NT2/D1 (cell line): ENCODE results near the gene MLH3.
A peak's percentile ranks its signal among the peaks of the same experiment; 100 is the strongest.

ENCODE experiments used
- DNase-seq: peaks from one replicate; pipeline ENCODE4 v3.0.0-alpha.2; 2011; ENCODE audit warnings: low read depth, low spot score
- H3K27me3 ChIP-seq: 2 replicates; pipeline ENCODE4 v1.6.0; 2011; ENCODE audit warnings: mild to moderate bottlenecking; ENCODE audit not compliant: insufficient read length, insufficient read depth
- H3K36me3 ChIP-seq: 2 replicates; pipeline ENCODE4 v1.6.1; 2011; ENCODE audit warnings: mild to moderate bottlenecking, low read length, mixed read lengths; ENCODE audit not compliant: insufficient read depth, insufficient read length
- H3K4me1 ChIP-seq: 2 replicates; pipeline ENCODE4 v1.5.1; 2011; ENCODE audit not compliant: insufficient read depth, insufficient read length
- H3K4me3 ChIP-seq: 2 replicates; pipeline ENCODE4 v1.5.1; 2011; ENCODE audit warnings: low read depth; ENCODE audit not compliant: insufficient read length
- H3K9ac ChIP-seq: 2 replicates; pipeline ENCODE4 v1.6.0; 2011; ENCODE audit warnings: low read depth; ENCODE audit not compliant: insufficient read length
- H3K9me3 ChIP-seq: 2 replicates; pipeline ENCODE4 v1.5.1; 2011; ENCODE audit warnings: mild to moderate bottlenecking, low read length; ENCODE audit not compliant: insufficient read depth
- SUZ12 ChIP-seq: IDR thresholded peaks from 2 replicates; pipeline ENCODE4 v1.6.1; 2011; ENCODE audit not compliant: insufficient read length, insufficient read depth; ENCODE audit errors: extremely low read depth
- YY1 ChIP-seq: IDR thresholded peaks from 2 replicates; pipeline ENCODE4 v1.6.1; 2011; ENCODE audit not compliant: insufficient read length, insufficient read depth
- ZNF274 ChIP-seq: IDR thresholded peaks from 2 replicates; pipeline ENCODE4 v1.6.1; 2011; ENCODE audit warnings: mild to moderate bottlenecking, low read depth, low read length

MLH3 gene

GRCh38 chr14:75091251-75091650, 40.0 kb upstream of the MLH3 start:
- Histone ChIP-seq H3K36me3 (peaks cover 68% of the 10 kb centered on the region), H3K9me3 (no peaks in the 10 kb centered on the region)
- TF ChIP-seq ZNF274 = no peak
- no peak for TF ChIP-seq YY1
- TF ChIP-seq SUZ12 = no peak

GRCh38 chr14:75090353-75090752, 39.1 kb upstream of the MLH3 start:
- TF ChIP-seq YY1 = no peak
- TF ChIP-seq ZNF274 = no peak
- TF ChIP-seq SUZ12 = no peak
- Histone ChIP-seq H3K36me3 (peaks cover 66% of the 10 kb centered on the region), H3K27me3 (no peaks in the 10 kb centered on the region), H3K9me3 (no peaks in the 10 kb centered on the region), H3K9ac (no peak overlapping the region), H3K4me1 (no peaks in the 10 kb centered on the region), H3K4me3 (no peak overlapping the region)
- no peak for DNase-seq

More at GRCh38 chr14:75091251-75091650, 40.0 kb upstream of the MLH3 start:
- Histone ChIP-seq H3K4me1 (no peaks in the 10 kb centered on the region), H3K4me3 (no peak overlapping the region), H3K9ac (no peak overlapping the region), H3K27me3 (no peaks in the 10 kb centered on the region)
- no peak for DNase-seq

DNA sequence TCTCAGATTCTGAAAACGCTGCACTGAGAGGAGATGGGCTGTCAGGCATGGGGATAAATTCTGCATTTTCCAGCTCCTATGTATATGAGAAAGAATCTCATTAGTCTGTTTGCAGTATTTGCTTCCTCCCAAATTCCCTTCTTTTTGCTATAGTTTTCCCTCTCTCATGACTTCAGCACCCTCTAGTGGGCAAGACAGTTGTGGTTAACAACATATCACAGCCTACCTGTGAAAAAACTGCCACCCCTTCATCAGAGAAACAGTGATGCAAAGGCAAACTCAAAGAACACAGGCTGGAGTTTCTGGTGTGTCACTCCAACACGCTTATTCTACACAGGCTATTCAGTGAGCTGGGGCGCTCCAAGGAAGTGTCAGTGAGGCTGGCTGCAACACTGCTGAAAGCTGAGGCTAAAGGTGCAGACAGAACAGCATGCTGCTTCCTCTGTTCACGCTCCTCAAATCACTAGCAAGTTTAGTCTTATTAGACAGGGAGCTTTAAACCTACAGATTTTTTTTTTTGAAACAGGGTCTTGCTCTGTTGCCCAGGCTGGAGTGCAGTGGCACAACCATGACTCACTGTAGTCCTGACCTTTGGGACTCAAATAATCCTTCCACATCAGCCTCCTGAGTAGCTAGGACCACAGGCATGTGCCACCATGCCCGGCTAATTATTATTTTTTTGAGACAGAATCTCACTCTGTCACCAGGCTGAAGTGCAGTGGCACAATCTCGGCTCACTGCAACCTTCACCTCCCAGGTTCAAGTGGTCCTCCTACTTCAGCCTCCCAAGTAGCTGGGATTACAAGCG, 37.5 kb upstream of the MLH3 start:
- peak; percentile 38 for DNase-seq
- no peak overlapping the region for H3K4me3 ChIP-seq
- H3K36me3 ChIP-seq = peaks cover 65% of the 10 kb centered on the region
- TF ChIP-seq YY1 (no peak), SUZ12 (no peak), ZNF274 (no peak)
- H3K4me1 ChIP-seq = no peaks in the 10 kb centered on the region
- H3K9ac ChIP-seq = no peak overlapping the region
- H3K27me3 ChIP-seq = no peaks in the 10 kb centered on the region
- no peaks in the 10 kb centered on the region for H3K9me3 ChIP-seq

DNA sequence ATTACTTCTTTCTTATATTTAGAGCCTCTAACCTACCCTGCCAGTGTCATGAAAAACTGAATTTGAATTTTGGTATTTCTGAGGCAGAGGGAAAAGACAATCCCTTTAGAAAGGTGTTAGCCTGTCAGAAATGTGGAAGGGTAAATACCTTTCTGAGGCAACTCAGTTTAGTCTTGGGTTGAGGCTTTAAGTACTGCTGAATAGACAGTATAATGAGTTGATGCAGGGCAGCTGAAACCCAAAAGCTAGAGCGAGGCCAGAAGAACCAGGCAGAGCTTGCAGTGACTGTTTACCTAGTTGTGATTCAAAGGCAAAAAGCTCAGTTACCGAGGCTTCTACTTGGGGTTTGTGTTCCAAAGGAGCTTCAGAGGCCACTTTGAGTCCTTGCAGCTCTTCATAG, 36.9 kb upstream of the MLH3 start:
- peaks cover 68% of the 10 kb centered on the region for H3K36me3 ChIP-seq
- H3K9me3 ChIP-seq = no peaks in the 10 kb centered on the region
- no peaks in the 10 kb centered on the region for H3K27me3 ChIP-seq
- H3K4me3 ChIP-seq = no peak overlapping the region
- DNase-seq = no peak
- H3K9ac ChIP-seq = no peak overlapping the region
- TF ChIP-seq YY1 = no peak
- no peak for TF ChIP-seq ZNF274
- no peak for TF ChIP-seq SUZ12
- no peaks in the 10 kb centered on the region for H3K4me1 ChIP-seq

GRCh38 chr14:75084513-75084912, 33.2 kb upstream of the MLH3 start:
- Histone ChIP-seq H3K4me1 (no peaks in the 10 kb centered on the region), H3K27me3 (no peaks in the 10 kb centered on the region), H3K4me3 (no peak overlapping the region), H3K36me3 (peaks cover 66% of the 10 kb centered on the region), H3K9me3 (no peaks in the 10 kb centered on the region), H3K9ac (no peak overlapping the region)
- no peak for DNase-seq
- TF ChIP-seq ZNF274 (no peak), YY1 (no peak), SUZ12 (no peak)

- Histone ChIP-seq H3K36me3 (peaks cover 61% of the 10 kb centered on the region), H3K9ac (no peak overlapping the region), H3K4me1 (no peaks in the 10 kb centered on the region), H3K4me3 (no peak overlapping the region), H3K27me3 (no peaks in the 10 kb centered on the region), H3K9me3 (no peaks in the 10 kb centered on the region)
- no peak for TF ChIP-seq YY1
- TF ChIP-seq ZNF274 = no peak
- TF ChIP-seq SUZ12 = no peak
- no peak for DNase-seq
These were observed 32.0 kb upstream of the MLH3 start for GRCh38 chr14:75083271-75083670.

- DNase-seq = no peak
- H3K4me1 ChIP-seq = no peaks in the 10 kb centered on the region
- no peak overlapping the region for H3K4me3 ChIP-seq
- H3K27me3 ChIP-seq = no peaks in the 10 kb centered on the region
- no peak for TF ChIP-seq ZNF274
- TF ChIP-seq SUZ12 = no peak
- no peak for TF ChIP-seq YY1
- no peak overlapping the region for H3K9ac ChIP-seq
- H3K9me3 ChIP-seq = no peaks in the 10 kb centered on the region
- peaks cover 46% of the 10 kb centered on the region for H3K36me3 ChIP-seq
These were observed 30.5 kb upstream of the MLH3 start for GRCh38 chr14:75081660-75082229.
